NCI-H524 treated with DMSO at 0.1 percent for 48 hours (cell line): ENCODE results near the gene NFIB.

Experiments used
- DNase-seq: peaks from one replicate; lab custom pipeline; 2025; lab: John Stamatoyannopoulos, UW

NFIB gene

GRCh38 chr9:14344941-14345353 is 31.0 kb upstream of the NFIB start:
- DNase-seq, result no peak

- no peak for DNase-seq
Observed at GRCh38 chr9:14344053-14344524, 30.1 kb upstream of the NFIB start.

- DNase-seq, result no peak
Observed at GRCh38 chr9:14343261-14344031, 29.5 kb upstream of the NFIB start.

- no peak for DNase-seq
Observed at GRCh38 chr9:14342736-14343135, 28.8 kb upstream of the NFIB start.

GRCh38 chr9:14341437-14342122 is 27.6 kb upstream of the NFIB start:
- DNase-seq, result no peak

GRCh38 chr9:14340994-14341393 is 27.1 kb upstream of the NFIB start:
- DNase-seq, result no peak

- no peak for DNase-seq
Observed at GRCh38 chr9:14340219-14340873, 26.4 kb upstream of the NFIB start.

GRCh38 chr9:14339746-14340145 is 25.8 kb upstream of the NFIB start:
- DNase-seq, result no peak

- DNase-seq, result no peak
Observed at GRCh38 chr9:14337615-14338014, 23.7 kb upstream of the NFIB start.

GRCh38 chr9:14336244-14336643 is 22.3 kb upstream of the NFIB start:
- no peak for DNase-seq

- DNase-seq, result no peak
Observed at GRCh38 chr9:14331120-14331519, 17.2 kb upstream of the NFIB start.

- DNase-seq, result no peak
Observed at GRCh38 chr9:14327036-14327435, 13.1 kb upstream of the NFIB start.

- DNase-seq, result no peak
Observed at GRCh38 chr9:14326264-14326826, 12.4 kb upstream of the NFIB start.

GRCh38 chr9:14325147-14325546 is 11.2 kb upstream of the NFIB start:
- DNase-seq, result no peak

GRCh38 chr9:14323985-14324650 is 10.2 kb upstream of the NFIB start:
- DNase-seq, result no peak

GRCh38 chr9:14323083-14323971 is 9.4 kb upstream of the NFIB start:
- no peak for DNase-seq

GRCh38 chr9:14322211-14323082 is 8.5 kb upstream of the NFIB start:
- DNase-seq, result no peak

- DNase-seq, result no peak
Observed at GRCh38 chr9:14321517-14322130, 7.7 kb upstream of the NFIB start.
